Epithelial cell of proximal tubule (primary cell): ENCODE data around the gene TBC1D22A. TPM values are rescaled to one million over a fixed set of nuclear protein-coding genes. Genes with fewer than 3 reads are reported as not detected.

Source experiments
- DNase-seq: peaks from one replicate; pipeline ENCODE4 v3.0.0-alpha.2; 2011; ENCODE audit warnings: low read depth
- H3K4me3 ChIP-seq: 2 replicates; pipeline ENCODE4 v1.5.1; 2011; ENCODE audit warnings: low read depth, mild to moderate bottlenecking, low read length
- total RNA-seq: library from RNA; depleted of rRNA; stranded (reverse); fragments of >200 nt; gene quantifications from 2 replicates; pipeline ENCODE4 v1.2.3, GENCODE V29; 2015
- TF ChIP-seq, protein P1 (sequence below): conservative IDR thresholded peaks from 2 replicates; pipeline ENCODE4 v1.5.1; 2012; ENCODE audit warnings: low read depth, mild to moderate bottlenecking, low read length

The TBC1D22A gene
- total RNA-seq, 1 donor from 2014 or later: 22.7 TPM

DNA sequence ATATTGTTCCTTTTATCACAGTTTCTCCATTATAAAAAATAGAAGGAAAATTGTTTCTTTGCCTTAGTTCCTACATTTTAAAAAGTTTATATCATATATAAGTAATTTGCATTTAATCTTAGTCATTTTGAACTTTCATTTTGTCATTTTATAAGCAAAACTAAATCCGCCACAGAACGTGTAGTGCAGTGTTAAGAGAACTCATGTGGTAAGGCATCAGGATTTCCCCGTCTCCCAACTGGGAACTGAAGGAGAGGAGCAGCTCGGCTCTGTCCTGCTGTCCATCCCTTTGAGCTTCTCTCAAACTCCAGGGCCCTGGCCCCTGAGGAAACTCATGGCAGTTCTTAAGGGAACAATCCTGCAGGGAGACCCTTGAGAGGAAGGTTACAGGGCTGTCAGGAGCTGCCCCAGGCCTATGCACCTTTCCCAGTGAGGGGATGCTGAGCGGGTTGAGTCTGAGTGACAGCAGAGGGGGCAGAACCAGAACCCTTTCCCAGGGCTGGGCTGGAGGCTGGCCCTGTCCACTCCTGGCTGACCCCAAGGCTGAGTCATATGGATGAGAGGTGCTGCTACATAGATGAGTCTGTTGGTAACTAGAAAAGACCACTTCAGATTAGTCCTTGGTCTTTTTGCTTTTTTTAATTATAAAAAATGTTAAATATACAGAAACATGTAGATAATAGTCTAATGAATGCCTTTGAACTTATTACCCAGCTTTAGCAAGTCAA lies 333.1 kb downstream of the TBC1D22A start:
- no peak overlapping the region for H3K4me3 ChIP-seq
- DNase-seq: no peak
- TF ChIP-seq, protein P1, sequence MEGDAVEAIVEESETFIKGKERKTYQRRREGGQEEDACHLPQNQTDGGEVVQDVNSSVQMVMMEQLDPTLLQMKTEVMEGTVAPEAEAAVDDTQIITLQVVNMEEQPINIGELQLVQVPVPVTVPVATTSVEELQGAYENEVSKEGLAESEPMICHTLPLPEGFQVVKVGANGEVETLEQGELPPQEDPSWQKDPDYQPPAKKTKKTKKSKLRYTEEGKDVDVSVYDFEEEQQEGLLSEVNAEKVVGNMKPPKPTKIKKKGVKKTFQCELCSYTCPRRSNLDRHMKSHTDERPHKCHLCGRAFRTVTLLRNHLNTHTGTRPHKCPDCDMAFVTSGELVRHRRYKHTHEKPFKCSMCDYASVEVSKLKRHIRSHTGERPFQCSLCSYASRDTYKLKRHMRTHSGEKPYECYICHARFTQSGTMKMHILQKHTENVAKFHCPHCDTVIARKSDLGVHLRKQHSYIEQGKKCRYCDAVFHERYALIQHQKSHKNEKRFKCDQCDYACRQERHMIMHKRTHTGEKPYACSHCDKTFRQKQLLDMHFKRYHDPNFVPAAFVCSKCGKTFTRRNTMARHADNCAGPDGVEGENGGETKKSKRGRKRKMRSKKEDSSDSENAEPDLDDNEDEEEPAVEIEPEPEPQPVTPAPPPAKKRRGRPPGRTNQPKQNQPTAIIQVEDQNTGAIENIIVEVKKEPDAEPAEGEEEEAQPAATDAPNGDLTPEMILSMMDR: no peak

- no peak for DNase-seq
- H3K4me3 ChIP-seq: no peak overlapping the region
- TF ChIP-seq, protein P1: no peak
These were observed 335.7 kb downstream of the TBC1D22A start for GRCh38 chr22:47098121-47098520.

GRCh38 chr22:47098554-47098953 lies 336.1 kb downstream of the TBC1D22A start:
- TF ChIP-seq, protein P1: no peak
- no peak overlapping the region for H3K4me3 ChIP-seq
- DNase-seq: no peak

DNA sequence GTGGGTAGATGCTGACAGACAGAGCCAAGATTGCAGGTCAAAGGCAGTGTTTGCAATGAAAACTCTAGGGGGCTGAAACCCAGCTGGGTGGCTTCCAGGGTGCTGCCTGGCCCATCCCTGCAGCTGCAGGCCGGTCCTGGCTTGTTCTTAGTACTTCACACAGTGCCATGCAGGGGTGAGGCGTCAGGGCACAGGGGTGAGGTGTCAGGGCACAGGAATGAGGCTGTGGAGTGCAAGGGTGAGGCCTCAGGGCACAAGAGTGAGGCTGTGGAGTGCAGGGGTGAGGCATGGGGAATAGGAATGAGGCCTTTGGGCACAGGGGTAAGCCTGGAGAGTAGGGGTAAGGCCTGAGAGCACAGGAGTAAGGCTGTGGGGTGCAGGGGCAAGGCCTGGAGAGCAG lies 337.6 kb downstream of the TBC1D22A start:
- TF ChIP-seq, protein P1: no peak
- H3K4me3 ChIP-seq: no peak overlapping the region
- no peak for DNase-seq

GRCh38 chr22:47100646-47101200 lies 338.3 kb downstream of the TBC1D22A start:
- TF ChIP-seq, protein P1: no peak
- DNase-seq: no peak
- H3K4me3 ChIP-seq: no peak overlapping the region

- H3K4me3 ChIP-seq: no peak overlapping the region
- TF ChIP-seq, protein P1: no peak
- no peak for DNase-seq
These were observed 339.0 kb downstream of the TBC1D22A start for GRCh38 chr22:47101321-47101885.
